GM21717 (cell line): Measurements from ENCODE around the gene PLEKHJ1.

Experiments
- ATAC-seq: cut with Tn5 transposase; IDR thresholded peaks from one replicate; pipeline ENCODE4 v1.9.1; 2021; ENCODE audit warnings: mild to moderate bottlenecking, moderate library complexity; ENCODE audit not compliant: unreplicated experiment

The PLEKHJ1 gene

DNA sequence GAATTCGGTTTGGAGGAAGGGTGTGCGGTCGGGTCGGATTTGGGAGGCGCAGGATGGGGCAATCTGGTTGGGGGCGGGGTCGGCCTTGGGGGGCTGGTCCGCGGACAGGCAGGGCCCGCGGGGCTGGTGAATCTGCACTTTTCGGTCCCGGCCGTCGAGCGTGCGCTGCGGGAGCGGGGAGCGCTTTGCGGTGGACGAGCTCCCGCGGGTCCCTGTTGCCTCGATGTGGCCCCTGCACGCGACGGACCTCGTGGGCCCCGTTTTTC, 34.0 kb upstream of the PLEKHJ1 start:
- ATAC-seq, result no peak

DNA sequence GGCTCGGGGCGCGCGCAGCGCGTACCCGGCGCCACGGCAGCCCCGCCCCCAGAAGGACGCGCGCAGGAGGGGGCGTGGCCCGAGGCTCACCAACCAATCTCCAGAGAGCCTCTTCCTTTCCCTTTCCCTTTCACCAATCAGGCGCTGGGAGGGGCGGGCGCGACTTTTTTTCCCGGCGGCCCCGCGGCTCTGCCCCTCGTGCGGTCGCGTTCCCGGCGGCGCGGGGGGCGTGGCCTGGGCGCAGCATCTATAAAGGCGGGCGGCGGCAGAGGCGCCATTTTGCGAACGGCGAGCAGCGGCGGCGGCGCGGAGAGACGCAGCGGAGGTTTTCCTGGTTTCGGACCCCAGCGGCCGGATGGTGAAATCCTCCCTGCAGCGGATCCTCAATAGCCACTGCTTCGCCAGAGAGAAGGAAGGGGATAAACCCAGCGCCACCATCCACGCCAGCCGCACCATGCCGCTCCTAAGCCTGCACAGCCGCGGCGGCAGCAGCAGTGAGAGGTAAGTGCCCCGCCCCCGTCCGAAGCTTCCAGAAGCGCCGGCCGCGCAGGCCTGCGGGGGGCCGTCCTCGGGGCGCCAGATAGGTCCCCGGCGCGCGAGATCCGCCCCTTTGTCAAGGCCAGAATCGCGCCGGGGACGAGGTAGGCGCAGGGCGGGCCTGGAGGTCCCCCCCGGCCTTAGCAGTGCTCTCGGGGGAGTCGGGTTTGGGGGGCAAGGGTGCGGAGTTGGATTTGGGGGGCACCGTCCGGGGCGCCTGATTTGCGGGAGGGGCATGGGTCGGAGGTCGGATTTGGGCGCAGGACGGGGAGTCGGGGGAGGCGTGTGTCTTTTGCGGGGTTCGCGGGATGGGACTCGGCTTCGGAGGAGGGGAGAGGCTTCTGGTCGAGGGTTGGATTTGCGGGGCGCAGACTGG, 33.4 kb upstream of the PLEKHJ1 start:
- peak; percentile 43 for ATAC-seq

- ATAC-seq, result no peak
Measured at GRCh38 chr19:2268861-2269243, 32.7 kb upstream of the PLEKHJ1 start.

DNA sequence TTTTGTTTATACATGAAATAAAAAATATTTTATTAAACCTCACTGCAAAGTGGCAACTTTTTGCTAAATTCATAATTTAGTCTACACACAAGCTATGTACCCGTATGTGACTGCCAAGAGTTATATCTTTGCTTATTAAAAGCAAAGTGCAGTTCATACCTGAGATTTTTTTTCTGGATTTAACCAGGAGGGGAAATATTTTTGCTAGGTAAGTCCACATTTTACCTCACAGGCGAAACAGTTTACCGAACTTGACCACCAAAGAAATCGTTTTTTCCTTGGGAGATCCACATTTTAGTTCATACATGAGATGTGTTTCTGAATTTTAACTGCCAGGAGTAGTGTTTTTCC, 32.3 kb upstream of the PLEKHJ1 start:
- no peak for ATAC-seq

DNA sequence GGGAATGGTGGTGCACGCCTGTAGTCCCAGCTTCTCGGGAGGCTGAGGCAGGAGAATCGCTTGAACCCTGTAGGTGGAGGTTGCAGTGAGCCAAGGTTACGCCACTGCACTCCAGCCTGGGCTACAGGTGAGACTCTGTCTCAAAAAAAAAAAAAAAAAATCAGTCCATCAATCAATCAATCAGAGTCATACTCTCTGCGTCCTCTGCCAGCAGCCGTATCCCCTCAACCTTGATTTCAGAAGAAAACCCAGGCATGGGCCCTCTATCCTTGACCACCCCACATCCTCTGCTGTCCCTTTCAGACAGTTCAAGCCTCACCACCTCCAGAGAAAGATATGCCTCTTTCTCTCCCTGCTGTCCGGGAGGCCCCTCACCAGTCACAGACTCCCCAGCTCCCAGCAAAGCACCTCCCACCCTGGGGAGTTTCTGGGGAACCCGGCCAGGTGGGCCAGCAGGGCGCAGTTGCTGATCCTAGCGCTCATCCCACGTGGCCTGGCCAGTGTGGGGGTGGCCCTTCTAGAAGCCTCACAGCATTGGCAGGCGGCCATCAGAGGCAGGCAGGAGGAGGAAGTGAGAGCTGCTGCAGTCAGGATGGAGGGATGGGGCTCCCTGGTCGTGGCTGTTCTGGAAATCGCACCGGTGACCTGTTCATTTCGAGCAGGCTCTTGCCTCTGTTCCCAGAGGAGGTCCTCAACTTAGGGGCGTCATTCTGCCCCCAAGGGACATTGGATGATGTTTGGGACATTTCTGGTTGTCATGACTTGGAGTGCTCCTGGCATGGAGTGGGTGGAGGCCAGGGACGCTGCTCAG, 30.3 kb upstream of the PLEKHJ1 start:
- ATAC-seq, result no peak

DNA sequence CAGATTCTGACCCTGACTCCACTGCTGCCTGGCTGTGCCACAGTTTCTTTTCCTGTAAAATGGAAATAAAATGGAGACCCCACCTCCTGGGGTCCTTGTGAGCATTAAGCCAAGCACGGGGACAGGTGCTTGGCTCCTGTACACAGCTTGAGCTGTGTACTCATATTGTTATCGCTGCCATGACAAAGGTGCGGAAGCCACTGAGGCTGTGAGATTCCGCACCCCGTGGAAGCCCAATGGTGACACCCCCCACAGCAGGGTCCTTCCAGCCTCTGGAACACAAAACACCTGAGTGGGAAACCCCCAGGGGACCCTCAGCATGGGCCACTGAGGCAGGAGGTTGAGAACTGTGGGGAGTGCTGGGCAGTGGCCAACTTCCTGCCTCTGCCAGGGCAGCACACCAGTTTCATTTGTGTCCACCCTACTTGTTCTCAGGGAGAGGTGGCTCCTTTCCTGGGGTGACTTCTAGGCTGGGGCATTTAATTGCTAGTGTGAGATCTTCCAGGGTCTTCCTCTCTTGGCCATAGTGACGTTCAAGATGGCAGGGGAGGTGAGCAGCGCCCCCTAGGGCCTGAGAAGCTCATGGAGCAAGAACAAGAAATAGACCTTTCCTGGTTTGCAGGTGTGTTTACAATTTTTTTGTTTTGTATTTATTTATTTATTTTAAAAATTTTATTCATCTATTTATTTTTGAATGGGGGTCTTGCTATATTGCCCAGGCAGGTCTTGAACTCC, 25.5 kb upstream of the PLEKHJ1 start:
- no peak for ATAC-seq

DNA sequence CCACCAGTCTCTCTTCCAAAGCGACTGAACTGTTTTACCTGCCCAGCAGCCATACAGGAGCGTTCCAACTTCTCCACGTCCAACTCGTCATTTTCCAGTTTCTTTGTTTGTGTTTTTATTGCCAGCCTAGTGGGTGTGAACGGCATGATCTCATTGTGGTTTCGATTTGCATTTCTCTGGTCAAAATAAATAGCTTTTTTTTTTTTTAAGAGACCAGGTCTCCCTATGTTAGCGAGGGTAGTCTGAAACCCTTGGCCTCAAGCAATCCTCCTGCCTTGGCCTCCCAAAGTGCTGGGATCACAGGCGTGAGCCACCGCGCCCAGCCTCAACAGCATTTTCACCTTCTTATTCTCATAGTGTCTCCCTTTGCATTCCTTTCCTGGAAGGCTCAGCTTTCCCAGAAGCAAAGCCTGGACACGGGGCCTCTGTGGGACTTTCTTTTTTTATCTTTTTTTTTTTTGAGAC, 24.2 kb upstream of the PLEKHJ1 start:
- ATAC-seq, result no peak

DNA sequence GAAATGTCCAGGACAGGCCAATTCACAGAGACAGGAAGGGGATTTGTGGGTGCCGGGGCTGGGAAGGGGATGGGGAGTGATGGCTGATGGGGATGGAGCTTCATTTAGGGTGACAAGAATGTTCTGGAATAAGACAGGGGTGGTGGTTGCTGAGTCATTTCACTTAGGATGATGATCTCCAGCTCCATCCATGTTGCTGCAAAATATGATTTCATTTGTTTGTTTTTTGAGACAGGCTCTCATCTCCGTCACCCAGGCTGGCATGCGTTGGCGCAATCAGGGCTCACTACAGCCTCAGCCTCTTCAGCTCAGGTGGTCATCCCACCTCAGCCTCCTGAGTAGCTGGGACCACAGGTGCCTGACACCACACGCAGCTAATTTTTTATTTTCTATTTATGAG, 23.2 kb upstream of the PLEKHJ1 start:
- ATAC-seq, result no peak

GRCh38 chr19:2255982-2256685, 20.0 kb upstream of the PLEKHJ1 start, which contains the start of gene JSRP1:
JSRP1 (minus strand) TSS chr19:2256417; CDS start chr19:2255314, 1,103 bp downstream.
- ATAC-seq, result no peak

- ATAC-seq, result no peak
Measured at GRCh38 chr19:2255112-2255845, 19.1 kb upstream of the PLEKHJ1 start.

DNA sequence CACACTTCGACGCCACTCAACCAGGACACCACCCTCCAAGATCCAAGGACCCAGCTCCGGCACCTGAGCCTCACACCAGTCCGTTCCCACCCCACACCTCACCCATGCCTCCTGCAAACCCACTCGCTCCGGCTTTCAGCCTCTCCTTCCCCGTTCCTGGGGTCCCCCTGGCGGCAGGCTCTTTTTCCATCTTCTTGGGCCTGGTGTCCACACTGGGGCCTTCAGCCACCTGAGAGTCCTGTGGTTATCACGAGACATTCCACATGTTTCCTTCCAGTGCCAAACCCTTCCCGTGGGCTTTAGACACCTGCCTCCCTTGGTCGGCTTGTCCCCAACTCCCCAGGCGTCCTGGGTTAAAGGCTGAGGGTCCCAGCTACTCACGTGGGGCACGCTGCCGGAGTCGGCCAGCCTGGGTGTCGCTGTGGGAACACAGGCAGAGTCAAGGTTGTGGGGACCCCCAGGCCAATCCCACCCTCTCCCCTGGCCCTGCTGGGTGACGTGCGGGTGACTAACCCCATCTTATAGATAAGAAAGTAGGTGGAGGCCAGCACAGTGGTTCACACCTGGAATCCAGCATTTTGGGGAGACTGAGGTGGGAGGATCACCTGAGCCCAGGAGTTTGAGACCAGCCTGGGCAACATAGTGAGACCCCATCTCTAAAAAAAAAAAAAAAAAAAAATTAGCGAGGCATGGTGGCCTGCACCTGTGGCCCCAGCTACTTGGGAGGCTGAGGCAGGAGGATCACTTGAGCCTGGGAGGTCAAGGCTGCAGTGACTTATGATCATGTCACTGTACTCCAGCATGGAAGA, 18.1 kb upstream of the PLEKHJ1 start:
- ATAC-seq, result no peak

- no peak for ATAC-seq
Measured at GRCh38 chr19:2253106-2254063, 17.3 kb upstream of the PLEKHJ1 start.

- ATAC-seq, result no peak
Measured at GRCh38 chr19:2252797-2253105, 16.6 kb upstream of the PLEKHJ1 start.

GRCh38 chr19:2252055-2252796, 16.1 kb upstream of the PLEKHJ1 start:
- no peak for ATAC-seq

DNA sequence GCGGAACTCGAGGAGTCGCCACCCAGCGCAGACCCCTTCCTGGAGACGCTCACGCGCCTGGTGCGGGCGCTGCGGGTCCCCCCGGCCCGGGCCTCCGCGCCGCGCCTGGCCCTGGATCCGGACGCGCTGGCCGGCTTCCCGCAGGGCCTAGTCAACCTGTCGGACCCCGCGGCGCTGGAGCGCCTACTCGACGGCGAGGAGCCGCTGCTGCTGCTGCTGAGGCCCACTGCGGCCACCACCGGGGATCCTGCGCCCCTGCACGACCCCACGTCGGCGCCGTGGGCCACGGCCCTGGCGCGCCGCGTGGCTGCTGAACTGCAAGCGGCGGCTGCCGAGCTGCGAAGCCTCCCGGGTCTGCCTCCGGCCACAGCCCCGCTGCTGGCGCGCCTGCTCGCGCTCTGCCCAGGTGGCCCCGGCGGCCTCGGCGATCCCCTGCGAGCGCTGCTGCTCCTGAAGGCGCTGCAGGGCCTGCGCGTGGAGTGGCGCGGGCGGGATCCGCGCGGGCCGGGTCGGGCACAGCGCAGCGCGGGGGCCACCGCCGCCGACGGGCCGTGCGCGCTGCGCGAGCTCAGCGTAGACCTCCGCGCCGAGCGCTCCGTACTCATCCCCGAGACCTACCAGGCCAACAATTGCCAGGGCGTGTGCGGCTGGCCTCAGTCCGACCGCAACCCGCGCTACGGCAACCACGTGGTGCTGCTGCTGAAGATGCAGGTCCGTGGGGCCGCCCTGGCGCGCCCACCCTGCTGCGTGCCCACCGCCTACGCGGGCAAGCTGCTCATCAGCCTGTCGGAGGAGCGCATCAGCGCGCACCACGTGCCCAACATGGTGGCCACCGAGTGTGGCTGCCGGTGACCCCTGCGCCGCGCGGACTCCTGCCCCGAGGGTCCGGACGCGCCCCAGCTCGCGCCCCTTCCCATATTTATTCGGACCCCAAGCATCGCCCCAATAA, 15.3 kb upstream of the PLEKHJ1 start:
- ATAC-seq, result no peak

DNA sequence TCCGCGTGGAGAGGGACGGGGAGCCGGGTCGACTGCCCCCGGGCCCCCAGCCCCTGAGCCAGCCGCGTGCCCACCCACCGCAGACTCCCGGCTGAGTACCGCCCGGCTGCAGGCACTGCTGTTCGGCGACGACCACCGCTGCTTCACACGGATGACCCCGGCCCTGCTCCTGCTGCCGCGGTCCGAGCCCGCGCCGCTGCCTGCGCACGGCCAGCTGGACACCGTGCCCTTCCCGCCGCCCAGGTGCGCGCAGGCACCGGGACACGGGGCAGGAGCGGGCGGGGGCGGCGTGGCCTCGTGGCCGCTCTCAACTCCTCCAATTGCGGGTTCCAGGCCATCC, 14.6 kb upstream of the PLEKHJ1 start:
- ATAC-seq, result no peak
